SK-N-SH (cell line): Measurements from ENCODE around the gene AKAP10.
"Not testable (repeated sequence)": the region's sequence is repeated elsewhere in the genome, so short reads cannot be mapped to it uniquely, and the experiment has no call there.

Experiments used
- EP300 ChIP-seq, 2 experiments: IDR thresholded peaks; 2 replicates each; pipeline versions ENCODE4 v1.4.0 to v1.6.1; 2012; ENCODE audit warnings: borderline replicate concordance in 1 of 2, low read depth in 1 of 2, low read length in 1 of 2
- POLR2AphosphoS5 ChIP-seq: IDR thresholded peaks from 2 replicates; pipeline ENCODE4 v1.6.1; 2012; ENCODE audit warnings: low read depth, low read length
- RFX5 ChIP-seq: IDR thresholded peaks from 2 replicates; pipeline ENCODE4 v1.6.1; 2012; ENCODE audit warnings: mild to moderate bottlenecking, improper control_type of control experiment, low read length
- TCF12 ChIP-seq: IDR thresholded peaks from 2 replicates; pipeline ENCODE4 v1.4.0; 2012
- TF ChIP-seq, protein P1 (sequence below): IDR thresholded peaks from 2 replicates; pipeline ENCODE4 v1.4.0; 2012; ENCODE audit warnings: low read depth, borderline replicate concordance
- TF ChIP-seq, protein P2 (sequence below): fragments of 200-600 bp; sonication (generic); IDR thresholded peaks from 2 replicates; pipeline ENCODE4 v1.6.1; 2017; ENCODE audit warnings: antibody characterized with exemption, mild to moderate bottlenecking, moderate library complexity

DNA sequence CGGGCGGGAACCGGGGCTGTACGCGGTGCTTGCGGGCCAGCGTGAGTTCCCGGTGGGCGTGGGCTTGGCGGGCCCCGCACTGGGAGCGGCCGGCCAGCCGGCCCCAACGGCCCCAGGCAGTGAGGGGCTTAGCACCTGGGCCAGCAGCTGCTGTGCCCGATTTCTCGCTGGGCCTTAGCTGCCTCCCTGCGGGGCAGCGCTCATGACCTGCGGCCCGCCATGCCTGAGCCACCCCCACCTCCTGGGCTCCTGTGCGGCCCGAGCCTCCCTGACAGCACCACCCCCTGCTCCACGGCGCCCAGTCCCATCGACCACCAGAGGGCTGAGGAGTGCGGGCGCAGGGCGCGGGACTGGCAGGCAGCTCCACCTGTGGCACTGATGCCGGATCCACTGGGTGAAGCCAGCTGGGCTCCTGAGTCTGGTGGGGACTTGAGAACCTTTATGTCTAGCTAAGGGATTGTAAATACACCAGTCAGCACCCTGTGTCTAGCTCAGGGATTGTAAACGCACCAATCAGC, 38.9 kb upstream of the AKAP10 start:
- TF ChIP-seq, protein P1, sequence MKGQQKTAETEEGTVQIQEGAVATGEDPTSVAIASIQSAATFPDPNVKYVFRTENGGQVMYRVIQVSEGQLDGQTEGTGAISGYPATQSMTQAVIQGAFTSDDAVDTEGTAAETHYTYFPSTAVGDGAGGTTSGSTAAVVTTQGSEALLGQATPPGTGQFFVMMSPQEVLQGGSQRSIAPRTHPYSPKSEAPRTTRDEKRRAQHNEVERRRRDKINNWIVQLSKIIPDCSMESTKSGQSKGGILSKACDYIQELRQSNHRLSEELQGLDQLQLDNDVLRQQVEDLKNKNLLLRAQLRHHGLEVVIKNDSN: not testable (repeated sequence)
- TF ChIP-seq, protein P2, sequence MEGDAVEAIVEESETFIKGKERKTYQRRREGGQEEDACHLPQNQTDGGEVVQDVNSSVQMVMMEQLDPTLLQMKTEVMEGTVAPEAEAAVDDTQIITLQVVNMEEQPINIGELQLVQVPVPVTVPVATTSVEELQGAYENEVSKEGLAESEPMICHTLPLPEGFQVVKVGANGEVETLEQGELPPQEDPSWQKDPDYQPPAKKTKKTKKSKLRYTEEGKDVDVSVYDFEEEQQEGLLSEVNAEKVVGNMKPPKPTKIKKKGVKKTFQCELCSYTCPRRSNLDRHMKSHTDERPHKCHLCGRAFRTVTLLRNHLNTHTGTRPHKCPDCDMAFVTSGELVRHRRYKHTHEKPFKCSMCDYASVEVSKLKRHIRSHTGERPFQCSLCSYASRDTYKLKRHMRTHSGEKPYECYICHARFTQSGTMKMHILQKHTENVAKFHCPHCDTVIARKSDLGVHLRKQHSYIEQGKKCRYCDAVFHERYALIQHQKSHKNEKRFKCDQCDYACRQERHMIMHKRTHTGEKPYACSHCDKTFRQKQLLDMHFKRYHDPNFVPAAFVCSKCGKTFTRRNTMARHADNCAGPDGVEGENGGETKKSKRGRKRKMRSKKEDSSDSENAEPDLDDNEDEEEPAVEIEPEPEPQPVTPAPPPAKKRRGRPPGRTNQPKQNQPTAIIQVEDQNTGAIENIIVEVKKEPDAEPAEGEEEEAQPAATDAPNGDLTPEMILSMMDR: not testable (repeated sequence)
- TF ChIP-seq POLR2AphosphoS5; TCF12; EP300 (IDR thresholded peaks at IDR 0.05; ENCODE audit: borderline replicate concordance in 1 of 2, low read depth in 1 of 2, low read length in 1 of 2); RFX5: not testable (repeated sequence)
